ENCODE results near the gene ADH4.

Gene ADH4

DNA sequence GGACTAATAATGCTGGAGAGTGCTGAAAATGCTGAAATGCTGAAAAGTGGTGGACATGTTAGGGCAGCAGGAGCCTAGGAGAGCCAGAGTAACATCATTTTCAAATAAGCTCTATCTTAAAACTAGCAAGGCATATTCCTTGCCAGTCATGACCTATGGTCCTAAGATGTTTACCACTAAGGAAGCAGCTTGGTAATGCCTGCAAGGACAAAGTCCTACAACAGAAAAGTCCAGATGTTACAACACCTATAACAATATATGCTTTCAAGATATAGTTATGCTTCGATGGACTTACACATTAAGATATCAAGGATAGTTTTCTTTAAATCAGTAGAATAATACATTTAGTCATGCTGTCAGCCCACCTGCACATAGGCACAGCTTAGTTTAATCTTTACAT, 4.5 kb upstream of the ADH4 start:
- peaks cover 9% of the 10 kb centered on the region for H3K36me3 Mint-ChIP-seq (ENCODE audit: low read depth)
- H3K27ac Mint-ChIP-seq, result no peak overlapping the region
- H3K9me3 Mint-ChIP-seq, result peaks cover 10% of the 10 kb centered on the region
- no peaks in the 10 kb centered on the region for H3K4me1 Mint-ChIP-seq
- no peaks in the 10 kb centered on the region for H3K27me3 Mint-ChIP-seq (ENCODE audit: low read depth)
- TF ChIP-seq, protein P1, sequence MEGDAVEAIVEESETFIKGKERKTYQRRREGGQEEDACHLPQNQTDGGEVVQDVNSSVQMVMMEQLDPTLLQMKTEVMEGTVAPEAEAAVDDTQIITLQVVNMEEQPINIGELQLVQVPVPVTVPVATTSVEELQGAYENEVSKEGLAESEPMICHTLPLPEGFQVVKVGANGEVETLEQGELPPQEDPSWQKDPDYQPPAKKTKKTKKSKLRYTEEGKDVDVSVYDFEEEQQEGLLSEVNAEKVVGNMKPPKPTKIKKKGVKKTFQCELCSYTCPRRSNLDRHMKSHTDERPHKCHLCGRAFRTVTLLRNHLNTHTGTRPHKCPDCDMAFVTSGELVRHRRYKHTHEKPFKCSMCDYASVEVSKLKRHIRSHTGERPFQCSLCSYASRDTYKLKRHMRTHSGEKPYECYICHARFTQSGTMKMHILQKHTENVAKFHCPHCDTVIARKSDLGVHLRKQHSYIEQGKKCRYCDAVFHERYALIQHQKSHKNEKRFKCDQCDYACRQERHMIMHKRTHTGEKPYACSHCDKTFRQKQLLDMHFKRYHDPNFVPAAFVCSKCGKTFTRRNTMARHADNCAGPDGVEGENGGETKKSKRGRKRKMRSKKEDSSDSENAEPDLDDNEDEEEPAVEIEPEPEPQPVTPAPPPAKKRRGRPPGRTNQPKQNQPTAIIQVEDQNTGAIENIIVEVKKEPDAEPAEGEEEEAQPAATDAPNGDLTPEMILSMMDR (IDR thresholded peaks at IDR 0.05; ENCODE audit: unreplicated experiment in 3 of 3), result no peak
- no peak overlapping the region for H3K4me3 Mint-ChIP-seq

DNA sequence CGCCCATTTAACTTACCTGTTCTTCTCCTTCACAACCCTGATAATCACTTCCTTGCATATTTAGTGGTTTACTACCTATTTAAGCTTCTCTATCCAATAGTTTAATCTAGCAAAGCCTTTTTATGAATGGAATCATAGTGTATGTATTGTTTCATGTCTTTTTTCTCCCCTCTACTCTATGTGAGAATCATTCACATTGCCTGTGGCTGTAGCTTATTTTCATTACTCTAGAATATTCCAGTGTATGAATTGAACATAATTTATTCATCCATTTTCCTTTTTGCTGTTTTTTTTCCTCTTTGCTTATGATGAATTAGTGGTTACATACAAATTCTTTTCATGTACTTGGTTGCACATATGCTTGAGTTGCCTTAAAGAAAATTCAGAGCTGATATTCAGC, 490 bp upstream of the ADH4 start:
- Mint-ChIP-seq H3K36me3 (ENCODE audit: low read depth) (no peaks in the 10 kb centered on the region), H3K27ac (no peak overlapping the region), H3K9me3 (no peaks in the 10 kb centered on the region), H3K27me3 (ENCODE audit: low read depth) (no peaks in the 10 kb centered on the region), H3K4me3 (no peak overlapping the region), H3K4me1 (no peaks in the 10 kb centered on the region)
- TF ChIP-seq, protein P1 (IDR thresholded peaks at IDR 0.05; ENCODE audit: unreplicated experiment in 3 of 3), result no peak

DNA sequence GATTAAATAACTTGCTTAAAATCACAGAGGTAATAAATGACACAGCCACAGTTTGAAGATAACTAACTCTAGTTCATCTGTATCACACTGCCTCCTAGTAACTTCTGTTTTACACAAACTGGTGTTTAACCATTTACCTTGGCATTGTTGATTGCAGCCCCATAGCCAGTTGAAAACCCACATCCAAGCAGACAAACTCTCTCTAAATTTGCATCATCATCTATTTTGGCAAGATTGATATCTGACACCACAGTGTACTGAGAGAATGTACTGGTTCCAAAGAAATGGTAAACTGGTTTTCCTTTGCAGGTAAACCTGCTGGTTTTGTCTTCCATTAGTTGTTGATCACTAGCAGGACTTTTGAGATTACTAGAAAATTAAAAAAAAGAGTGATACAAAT, 7.8 kb downstream of the ADH4 start:
- Mint-ChIP-seq H3K27ac (no peak overlapping the region), H3K27me3 (ENCODE audit: low read depth) (no peaks in the 10 kb centered on the region), H3K4me3 (no peak overlapping the region), H3K36me3 (ENCODE audit: low read depth) (no peaks in the 10 kb centered on the region), H3K4me1 (no peaks in the 10 kb centered on the region), H3K9me3 (no peaks in the 10 kb centered on the region)
- TF ChIP-seq, protein P1 (IDR thresholded peaks at IDR 0.05; ENCODE audit: unreplicated experiment in 3 of 3), result no peak

DNA sequence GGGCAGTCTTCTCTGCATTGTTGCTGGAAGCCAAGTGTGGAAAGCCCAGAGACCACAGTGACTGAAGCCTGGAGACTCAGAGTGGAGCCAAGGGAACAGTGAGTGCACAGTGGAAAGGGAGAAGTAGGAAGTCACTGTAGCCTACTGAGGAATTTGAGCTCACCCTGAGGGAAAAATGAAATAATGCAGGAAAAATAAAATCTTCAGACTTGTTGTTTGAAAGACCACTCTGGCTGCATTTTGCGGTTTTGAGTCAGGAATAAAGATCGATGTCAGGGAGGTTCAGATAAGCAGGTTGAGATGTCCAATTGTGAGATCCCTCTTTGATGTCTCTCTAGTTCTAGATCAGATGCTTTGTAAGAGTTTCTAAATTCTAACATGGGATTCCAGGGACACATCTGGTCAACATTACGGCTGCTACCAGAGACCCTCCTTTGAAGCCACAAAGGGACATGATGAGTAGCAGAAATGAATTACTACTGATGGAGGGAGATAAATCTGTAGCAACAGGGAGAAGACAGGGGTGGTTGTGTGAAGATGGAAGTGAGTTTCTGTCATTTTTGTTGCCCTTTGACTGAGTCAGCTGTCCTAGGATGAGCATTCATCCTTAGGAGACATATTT, 8.4 kb downstream of the ADH4 start:
- Mint-ChIP-seq H3K9me3 (no peaks in the 10 kb centered on the region), H3K36me3 (ENCODE audit: low read depth) (no peaks in the 10 kb centered on the region), H3K27ac (no peak overlapping the region), H3K4me3 (no peak overlapping the region), H3K4me1 (no peaks in the 10 kb centered on the region), H3K27me3 (ENCODE audit: low read depth) (no peaks in the 10 kb centered on the region)
- TF ChIP-seq, protein P1 (IDR thresholded peaks at IDR 0.05; ENCODE audit: unreplicated experiment in 3 of 3), result no peak

DNA sequence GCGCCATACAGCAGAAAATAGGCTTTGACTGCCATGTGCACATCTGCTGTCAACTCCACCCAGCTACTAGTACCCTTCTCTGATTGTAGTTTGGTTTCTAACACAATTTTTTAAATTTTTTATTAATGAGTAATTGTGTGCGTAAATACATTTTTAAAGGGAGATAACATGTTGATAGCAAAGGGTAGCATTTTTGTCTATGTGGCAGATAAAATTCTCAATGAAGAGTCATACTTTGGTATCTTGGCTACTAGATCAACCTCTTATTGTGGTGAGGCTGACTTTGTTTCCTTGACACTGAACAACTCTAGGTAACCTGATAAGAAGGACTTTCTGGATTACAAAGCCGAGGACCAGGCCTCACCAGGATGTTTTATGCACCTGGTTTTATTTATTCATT, 9.5 kb downstream of the ADH4 start:
- no peak overlapping the region for H3K27ac Mint-ChIP-seq
- TF ChIP-seq, protein P1 (IDR thresholded peaks at IDR 0.05; ENCODE audit: unreplicated experiment in 3 of 3), result no peak
- peaks cover 3% of the 10 kb centered on the region for H3K9me3 Mint-ChIP-seq
- H3K27me3 Mint-ChIP-seq (ENCODE audit: low read depth), result no peaks in the 10 kb centered on the region
- peaks cover 3% of the 10 kb centered on the region for H3K36me3 Mint-ChIP-seq (ENCODE audit: low read depth)
- H3K4me3 Mint-ChIP-seq, result no peak overlapping the region
- H3K4me1 Mint-ChIP-seq, result no peaks in the 10 kb centered on the region

DNA sequence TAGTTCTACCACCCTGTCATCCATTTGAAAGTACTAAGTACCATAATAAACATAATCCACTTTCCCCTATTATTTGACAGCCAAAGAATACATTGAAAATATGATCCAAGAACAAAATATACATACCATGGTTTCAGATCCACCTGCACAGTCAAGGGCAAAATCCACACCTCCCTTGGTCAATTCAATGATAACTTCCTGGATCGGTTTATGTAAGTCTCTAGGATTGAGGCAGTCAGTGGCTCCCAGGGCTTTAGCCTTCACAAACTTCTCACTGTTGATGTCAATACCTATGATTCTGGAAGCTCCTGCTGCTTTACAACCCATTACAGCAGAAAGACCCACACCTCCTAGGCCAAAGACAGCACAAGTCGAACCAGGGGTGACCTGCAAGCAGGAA, 12.7 kb downstream of the ADH4 start:
- Mint-ChIP-seq H3K27ac (no peak overlapping the region), H3K36me3 (ENCODE audit: low read depth) (peaks cover 5% of the 10 kb centered on the region), H3K4me1 (no peaks in the 10 kb centered on the region), H3K4me3 (no peak overlapping the region), H3K9me3 (peaks cover 5% of the 10 kb centered on the region), H3K27me3 (ENCODE audit: low read depth) (no peaks in the 10 kb centered on the region)
- TF ChIP-seq, protein P1 (IDR thresholded peaks at IDR 0.05; ENCODE audit: unreplicated experiment in 3 of 3), result no peak
